ENCODE data around the gene TTBK2. TPM values are rescaled to one million over a fixed set of nuclear protein-coding genes. Genes with fewer than 3 reads are reported as not detected.

TTBK2 gene
- total and polyA plus RNA-seq, 2 donors (not counting 3 experiments of a cell fraction or from before 2014, with no cell fraction given), result 4.4 to 17.1 TPM

- no peak overlapping the region for H3K27ac ChIP-seq (ENCODE audit: insufficient read depth, low read depth, low read length)
- no peak overlapping the region for H2AFZ ChIP-seq (ENCODE audit: low read depth, low read length)
- H3K4me1 ChIP-seq (ENCODE audit: control insufficient read depth, extremely low read depth, insufficient read depth, low read length), result no peaks in the 10 kb centered on the region
- DNase-seq (ENCODE audit: low read depth, low spot score), result no peak
- no peaks in the 10 kb centered on the region for H3K9me1 ChIP-seq (replicated peaks; ENCODE audit: control insufficient read depth, extremely low read depth, insufficient read depth, low read length)
- ChIA-PET POLR2A (no interaction called here), CTCF (no interaction called here)
- H3K4me2 ChIP-seq (ENCODE audit: insufficient read depth, low read length), result no peak overlapping the region
- BruUV-seq (replicated peaks), result no TSS peak
- H3K27me3 ChIP-seq (ENCODE audit: control insufficient read depth in 2 of 2, insufficient read depth in 2 of 2, low read length in 2 of 2), result no peaks in the 10 kb centered on the region
- H3K36me3 ChIP-seq (ENCODE audit: control insufficient read depth in 2 of 2, extremely low read depth in 1 of 2, insufficient read depth in 2 of 2, low read length in 2 of 2), result no peaks in the 10 kb centered on the region
- no peak overlapping the region for H3K4me3 ChIP-seq (replicated peaks in 1 of 3; ENCODE audit: insufficient read depth in 1 of 3, low read depth in 1 of 3, low read length in 3 of 3)
- dilution Hi-C loops (cut with MboI; ENCODE audit: extremely low pct_ligation_motif_present, low sequenced_read_pairs), result no loop called here
- intact Hi-C loops (cut with micrococcal nuclease), result no loop called here
- H3K9ac ChIP-seq (replicated peaks; ENCODE audit: extremely low read depth, insufficient read depth, low read length), result no peak overlapping the region
- TF ChIP-seq JUN (IDR thresholded peaks at IDR 0.05; ENCODE audit: borderline replicate concordance, insufficient read depth, insufficient read length, low read depth), result no peak
- no peak for TF ChIP-seq POLR2A (IDR thresholded peaks at IDR 0.05; ENCODE audit: low read depth, low read length)
- TF ChIP-seq EZH2 (IDR thresholded peaks at IDR 0.05; ENCODE audit: borderline replicate concordance, low read depth, low read length, severe bottlenecking), result no peak
- no peak for TF ChIP-seq GATA2 (IDR thresholded peaks at IDR 0.05; ENCODE audit: insufficient read depth, insufficient read length, low read depth, low read length)
- TF ChIP-seq MYC (IDR thresholded peaks at IDR 0.05; ENCODE audit: low read depth, low read length), result no peak
- no peak for TF ChIP-seq POLR2AphosphoS5 (IDR thresholded peaks at IDR 0.05; ENCODE audit: insufficient read depth, low read depth, low read length)
- TF ChIP-seq MAX (IDR thresholded peaks at IDR 0.05; ENCODE audit: insufficient read depth, insufficient read length), result no peak
- no peak for TF ChIP-seq CTCF (IDR thresholded peaks at IDR 0.05; ENCODE audit: extremely low read depth in 1 of 2, insufficient read depth in 1 of 2, low read depth in 1 of 2, low read length in 2 of 2)
- TF ChIP-seq FOS (IDR thresholded peaks at IDR 0.05; ENCODE audit: borderline replicate concordance, insufficient read depth, low read length), result no peak
- H4K20me1 ChIP-seq (replicated peaks; ENCODE audit: control insufficient read depth, extremely low read depth, insufficient read depth, low read length), result no peaks in the 10 kb centered on the region
- no peaks in the 10 kb centered on the region for H3K9me3 ChIP-seq (replicated peaks; ENCODE audit: control insufficient read depth, insufficient read depth, low read length)
- H3K79me2 ChIP-seq (ENCODE audit: control insufficient read depth, insufficient read depth, low read length), result no peaks in the 10 kb centered on the region
- FAIRE-seq, result no peak
Measured at GRCh38 chr15:42848846-42849245, 71.7 kb downstream of the TTBK2 start.
